IMR-90 (cell line): Measurements from ENCODE around the gene DUSP7. TPM values are rescaled to one million over a fixed set of nuclear protein-coding genes. Genes with fewer than 3 reads are reported as not detected.

Experiments
- ATAC-seq: fragments of 200-7000 bp; cut with Tn5 transposase; 2 replicates; pipeline ENCODE4 v1.9.1; 2020; ENCODE audit warnings: low read depth, mild to moderate bottlenecking, moderate library complexity
- BruUV-seq: library from RNA; stranded (reverse); fragments of 400-500 nt; replicated peaks from 2 replicates; lab custom pipeline; 2021; lab: Mats Ljungman, UMichigan
- CTCF ChIA-PET: fragments of 300-600 bp; formaldehyde crosslinking; extraction: SDS; loops from one replicate; lab custom pipeline; 2021; ENCODE audit warnings: antibody characterized with exemption; lab: Yijun Ruan, JAX
- POLR2A ChIA-PET: fragments of 300-600 bp; sonication (Branson Sonifier 250); formaldehyde crosslinking; loops from one replicate; lab custom pipeline; 2022; ENCODE audit warnings: antibody characterized with exemption; ENCODE audit not compliant: unreplicated experiment; lab: Charles Lee
- DNase-seq: peaks from one replicate; pipeline ENCODE4 v3.0.0; 2013
- H2AFZ ChIP-seq: replicated peaks from 2 replicates; pipeline ENCODE3; 2013; ENCODE audit warnings: low read length, mild to moderate bottlenecking; ENCODE audit not compliant: poor library complexity
- H2AK5ac ChIP-seq: 2 replicates; pipeline ENCODE4 v1.6.1; 2013; ENCODE audit warnings: low read depth, low read length, inconsistent platforms
- H2AK9ac ChIP-seq: replicated peaks from 2 replicates; pipeline ENCODE3; 2013; ENCODE audit warnings: mild to moderate bottlenecking, low read depth, low read length, moderate library complexity; ENCODE audit not compliant: poor library complexity
- H2BK120ac ChIP-seq: 2 replicates; pipeline ENCODE4 v1.6.1; 2013; ENCODE audit warnings: low read depth, low read length, inconsistent platforms
- H2BK15ac ChIP-seq: 3 replicates; pipeline ENCODE4 v1.6.1; 2013; ENCODE audit warnings: low read depth, low read length, inconsistent platforms
- H2BK20ac ChIP-seq: 2 replicates; pipeline ENCODE4 v1.6.1; 2013; ENCODE audit warnings: low read depth, mild to moderate bottlenecking, inconsistent platforms, low read length, moderate library complexity
- H2BK5ac ChIP-seq: 2 replicates; pipeline ENCODE4 v1.6.1; 2013; ENCODE audit warnings: mild to moderate bottlenecking, low read depth, low read length, inconsistent platforms; ENCODE audit not compliant: poor library complexity, severe bottlenecking
- H3K14ac ChIP-seq: replicated peaks from 2 replicates; pipeline ENCODE4 v1.6.1; 2013; ENCODE audit warnings: low read depth, low read length, inconsistent platforms
- H3K18ac ChIP-seq: 2 replicates; pipeline ENCODE4 v1.6.1; 2013; ENCODE audit warnings: low read depth, low read length, control low read depth
- H3K23ac ChIP-seq: 2 replicates; pipeline ENCODE4 v1.6.1; 2013; ENCODE audit warnings: low read depth, low read length, inconsistent platforms
- H3K27ac ChIP-seq: 2 replicates; pipeline ENCODE4 v1.5.1; 2013; ENCODE audit warnings: mild to moderate bottlenecking, control low read depth, low read length; ENCODE audit not compliant: insufficient read depth
- H3K27me3 ChIP-seq: 2 replicates; pipeline ENCODE4 v1.6.1; 2013; ENCODE audit warnings: low read length; ENCODE audit not compliant: control insufficient read depth, insufficient read depth
- H3K36me3 ChIP-seq: 2 replicates; pipeline ENCODE4 v1.6.1; 2013; ENCODE audit warnings: low read length, mixed read lengths; ENCODE audit not compliant: control insufficient read depth, insufficient read depth
- H3K4ac ChIP-seq: 2 replicates; pipeline ENCODE4 v1.6.1; 2013; ENCODE audit warnings: low read depth, low read length, inconsistent platforms
- H3K4me1 ChIP-seq: 2 replicates; pipeline ENCODE4 v1.6.1; 2013; ENCODE audit warnings: low read length, mixed read lengths; ENCODE audit not compliant: control insufficient read depth, insufficient read depth
- H3K4me2 ChIP-seq: 2 replicates; pipeline ENCODE4 v1.6.1; 2013; ENCODE audit warnings: low read depth, mild to moderate bottlenecking, control low read depth, low read length, moderate library complexity
- H3K4me3 ChIP-seq: 2 replicates; pipeline ENCODE4 v1.5.1; 2013; ENCODE audit warnings: low read depth, mild to moderate bottlenecking, control low read depth, low read length, moderate library complexity; ENCODE audit not compliant: insufficient read depth
- H3K56ac ChIP-seq: 2 replicates; pipeline ENCODE4 v1.6.1; 2013; ENCODE audit warnings: low read length, inconsistent platforms; ENCODE audit not compliant: insufficient read depth; ENCODE audit errors: extremely low read depth
- H3K79me1 ChIP-seq, 2 experiments: 2 replicates each; pipeline ENCODE4 v1.6.1; 2013; ENCODE audit warnings: low read length in 2 of 2, inconsistent platforms in 1 of 2, low read depth in 1 of 2
- H3K9ac ChIP-seq: 2 replicates; pipeline ENCODE4 v1.6.1; 2013; ENCODE audit warnings: low read depth, low read length, control low read depth
- H3K9me1 ChIP-seq: 2 replicates; pipeline ENCODE4 v1.6.1; 2013; ENCODE audit warnings: low read length, inconsistent platforms; ENCODE audit not compliant: insufficient read depth
- H3K9me3 ChIP-seq: 2 replicates; pipeline ENCODE4 v1.6.1; 2013; ENCODE audit warnings: low read length; ENCODE audit not compliant: control insufficient read depth, insufficient read depth
- H4K20me1 ChIP-seq: 2 replicates; pipeline ENCODE4 v1.6.1; 2013; ENCODE audit warnings: low read length, inconsistent platforms; ENCODE audit not compliant: insufficient read depth
- H4K5ac ChIP-seq: 2 replicates; pipeline ENCODE4 v1.6.1; 2013; ENCODE audit warnings: mild to moderate bottlenecking, low read depth, low read length, control low read depth
- H4K8ac ChIP-seq, 2 experiments: 2 replicates each; pipeline ENCODE4 v1.6.1; 2013; ENCODE audit warnings: low read depth in 2 of 2, low read length in 2 of 2, control low read depth in 1 of 2, inconsistent platforms in 1 of 2
- H4K91ac ChIP-seq: 2 replicates; pipeline ENCODE4 v1.6.1; 2013; ENCODE audit warnings: low read depth, low read length, inconsistent platforms; ENCODE audit not compliant: insufficient read depth
- CHD1 ChIP-seq: IDR thresholded peaks from 2 replicates; pipeline ENCODE4 v1.6.1; 2012; ENCODE audit warnings: low read depth, low read length, improper control_type of control experiment
- MAZ ChIP-seq: IDR thresholded peaks from 2 replicates; pipeline ENCODE4 v1.6.1; 2012; ENCODE audit warnings: low read depth, mild to moderate bottlenecking, low read length, improper control_type of control experiment, moderate library complexity, borderline replicate concordance
- MXI1 ChIP-seq: IDR thresholded peaks from 2 replicates; pipeline ENCODE4 v1.6.1; 2012; ENCODE audit warnings: low read depth, mild to moderate bottlenecking, low read length, moderate library complexity, borderline replicate concordance
- POLR2A ChIP-seq: IDR thresholded peaks from 2 replicates; pipeline ENCODE4 v1.6.1; 2012; ENCODE audit warnings: mild to moderate bottlenecking, low read depth, low read length
- SMC3 ChIP-seq: fragments of 150-350 bp; IDR thresholded peaks from 2 replicates; pipeline ENCODE4 v1.6.1; 2016; ENCODE audit warnings: low read depth, mild to moderate bottlenecking, antibody characterized with exemption, low read length, moderate library complexity
- WGBS, 2 experiments: methylation state at CpG; one replicate each; pipeline versions ENCODE4 v1.1.5 to v1.1.7; 2013; ENCODE audit warnings: missing lambda C conversion rate in 2 of 2; ENCODE audit not compliant: insufficient read length in 1 of 2; ENCODE audit errors: extremely low coverage in 2 of 2; 5-methylcytosine and 5-hydroxymethylcytosine counted together
- dilution Hi-C: fragments of 300-500 bp; cut with HindIII; formaldehyde crosslinking; loops from one replicate; pipeline ENCODE4 v1.14.3; 2018; ENCODE audit warnings: low sequenced_read_pairs; ENCODE audit not compliant: unreplicated experiment
- in situ Hi-C: fragments of 300-500 bp; cut with MboI; formaldehyde crosslinking; loops from 3 replicates; pipeline ENCODE4 v1.14.3; 2019; ENCODE audit warnings: low sequenced_read_pairs, inconsistent platforms, mixed read lengths
- intact Hi-C: fragments of 100-400 bp; cut with micrococcal nuclease; formaldehyde crosslinking; loops from 2 replicates; pipeline ENCODE4 v1.10.0; 2022
- polyA plus RNA-seq, 3 experiments: library from polyadenylated mRNA; depleted of rRNA; stranded (reverse); fragments of >200 nt; gene quantifications; 2 replicates each; pipeline ENCODE4 v1.2.3, GENCODE V29; 2012; ENCODE audit warnings: low replicate concordance in 1 of 3
- total RNA-seq: library from RNA; depleted of rRNA; stranded (reverse); fragments of >200 nt; gene quantifications from 2 replicates; pipeline ENCODE4 v1.2.3, GENCODE V29; 2012

Gene DUSP7
- total and polyA plus RNA-seq, 2 of the 4 experiments (the other 2 are of a cell fraction), result 9.3 to 24.0 TPM

- H3K14ac ChIP-seq, result no peak overlapping the region
- H3K4me2 ChIP-seq, result no peak overlapping the region
- H4K5ac ChIP-seq, result no peak overlapping the region
- in situ Hi-C loops, result no loop called here
- H3K18ac ChIP-seq, result no peak overlapping the region
- H2AFZ ChIP-seq, result no peak overlapping the region
- no peak overlapping the region for H2AK9ac ChIP-seq
- H2AK5ac ChIP-seq, result no peak overlapping the region
- H4K8ac ChIP-seq, result no peak overlapping the region
- POLR2A ChIA-PET, result interaction anchor here (0.6 kb wide), 1 partner anchor 42 kb away, joined by 8 read pairs; no protein-coding TSS in a partner anchor
- no peak overlapping the region for H4K91ac ChIP-seq
- TF ChIP-seq MXI1 (no peak), SMC3 (no peak), POLR2A (no peak), CHD1 (no peak), MAZ (no peak)
- no peak overlapping the region for H3K23ac ChIP-seq
- H3K27ac ChIP-seq, result no peak overlapping the region
- no peak overlapping the region for H3K9ac ChIP-seq
- 100% methylated on average over 3 of the region's 8 CpGs; no CpG with 5 or more reads in 1 of the 2 experiments for WGBS, 2 experiments
- dilution Hi-C loops, result no loop called here
- no peaks in the 10 kb centered on the region for H3K79me1 ChIP-seq
- no peaks in the 10 kb centered on the region; the same call in 1 of the 2 replicates for H4K20me1 ChIP-seq
- H3K56ac ChIP-seq, result no peak overlapping the region
- H2BK5ac ChIP-seq, result no peak overlapping the region
- no peak overlapping the region for H3K4ac ChIP-seq
- H2BK15ac ChIP-seq, result no peak overlapping the region
- H2BK120ac ChIP-seq, result no peak overlapping the region
- intact Hi-C loops, result no loop called here
- H3K27me3 ChIP-seq, result no peaks in the 10 kb centered on the region; the same call in 1 of the 2 replicates
- DNase-seq (no peak), ATAC-seq (no peak)
- H3K9me1 ChIP-seq, result no peaks in the 10 kb centered on the region
- no TSS peak for BruUV-seq
- H3K4me3 ChIP-seq, result no peak overlapping the region
- H3K9me3 ChIP-seq, result no peaks in the 10 kb centered on the region
- peaks cover 14% of the 10 kb centered on the region for H3K4me1 ChIP-seq
- no peak overlapping the region for H2BK20ac ChIP-seq
- CTCF ChIA-PET, result no interaction called here
- H3K36me3 ChIP-seq, result no peaks in the 10 kb centered on the region
Measured at GRCh38 chr3:52067046-52067445, 10.7 kb upstream of the DUSP7 start.
